ENCODE measurements around the gene GIGYF1. TPM values are rescaled to one million over a fixed set of nuclear protein-coding genes. Genes with fewer than 3 reads are reported as not detected.

The GIGYF1 gene, protein sequence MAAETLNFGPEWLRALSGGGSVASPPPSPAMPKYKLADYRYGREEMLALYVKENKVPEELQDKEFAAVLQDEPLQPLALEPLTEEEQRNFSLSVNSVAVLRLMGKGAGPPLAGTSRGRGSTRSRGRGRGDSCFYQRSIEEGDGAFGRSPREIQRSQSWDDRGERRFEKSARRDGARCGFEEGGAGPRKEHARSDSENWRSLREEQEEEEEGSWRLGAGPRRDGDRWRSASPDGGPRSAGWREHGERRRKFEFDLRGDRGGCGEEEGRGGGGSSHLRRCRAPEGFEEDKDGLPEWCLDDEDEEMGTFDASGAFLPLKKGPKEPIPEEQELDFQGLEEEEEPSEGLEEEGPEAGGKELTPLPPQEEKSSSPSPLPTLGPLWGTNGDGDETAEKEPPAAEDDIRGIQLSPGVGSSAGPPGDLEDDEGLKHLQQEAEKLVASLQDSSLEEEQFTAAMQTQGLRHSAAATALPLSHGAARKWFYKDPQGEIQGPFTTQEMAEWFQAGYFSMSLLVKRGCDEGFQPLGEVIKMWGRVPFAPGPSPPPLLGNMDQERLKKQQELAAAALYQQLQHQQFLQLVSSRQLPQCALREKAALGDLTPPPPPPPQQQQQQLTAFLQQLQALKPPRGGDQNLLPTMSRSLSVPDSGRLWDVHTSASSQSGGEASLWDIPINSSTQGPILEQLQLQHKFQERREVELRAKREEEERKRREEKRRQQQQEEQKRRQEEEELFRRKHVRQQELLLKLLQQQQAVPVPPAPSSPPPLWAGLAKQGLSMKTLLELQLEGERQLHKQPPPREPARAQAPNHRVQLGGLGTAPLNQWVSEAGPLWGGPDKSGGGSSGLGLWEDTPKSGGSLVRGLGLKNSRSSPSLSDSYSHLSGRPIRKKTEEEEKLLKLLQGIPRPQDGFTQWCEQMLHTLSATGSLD (N-terminal part only)
- 23.1 and 23.5 TPM in 2 replicates for total RNA-seq

DNA sequence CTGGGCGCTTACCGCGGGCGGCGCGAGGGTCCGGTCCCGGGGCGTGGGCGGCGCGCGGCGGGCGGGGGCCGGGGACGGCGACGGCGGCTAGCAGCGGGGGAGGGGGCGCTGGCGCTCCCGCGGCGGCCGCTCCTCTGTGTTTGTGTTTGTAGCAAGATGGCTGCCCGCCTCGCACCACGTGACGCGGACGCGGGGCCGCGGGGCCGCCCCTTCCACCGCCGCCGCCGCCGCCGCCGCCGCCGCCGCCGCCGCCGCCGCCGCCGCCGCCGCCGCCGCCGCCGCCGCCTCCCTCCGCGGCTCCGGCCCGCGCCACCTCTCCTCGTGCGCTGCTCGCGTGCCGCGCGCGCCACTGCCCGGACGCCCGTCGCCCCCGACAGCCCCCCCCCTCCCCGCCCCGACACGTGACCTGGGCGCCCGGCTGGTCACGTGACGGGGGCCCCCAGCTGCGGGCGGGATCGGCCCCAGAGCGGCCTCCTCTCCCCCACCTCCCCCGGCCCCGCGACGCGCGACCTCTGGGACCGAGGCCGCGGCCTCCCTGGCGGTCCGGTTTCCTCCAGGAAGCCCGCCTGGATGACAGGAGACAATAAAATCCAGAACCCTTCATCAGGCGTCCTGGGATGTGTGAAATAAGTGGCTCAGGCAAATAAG, at the start of gene GIGYF1:
Gene GIGYF1, minus strand, starts transcription at position 153 of the 648 bp plus-strand sequence. CDS start 6,012 bp downstream, outside the sequence.
- TF ChIP-seq, protein P1, sequence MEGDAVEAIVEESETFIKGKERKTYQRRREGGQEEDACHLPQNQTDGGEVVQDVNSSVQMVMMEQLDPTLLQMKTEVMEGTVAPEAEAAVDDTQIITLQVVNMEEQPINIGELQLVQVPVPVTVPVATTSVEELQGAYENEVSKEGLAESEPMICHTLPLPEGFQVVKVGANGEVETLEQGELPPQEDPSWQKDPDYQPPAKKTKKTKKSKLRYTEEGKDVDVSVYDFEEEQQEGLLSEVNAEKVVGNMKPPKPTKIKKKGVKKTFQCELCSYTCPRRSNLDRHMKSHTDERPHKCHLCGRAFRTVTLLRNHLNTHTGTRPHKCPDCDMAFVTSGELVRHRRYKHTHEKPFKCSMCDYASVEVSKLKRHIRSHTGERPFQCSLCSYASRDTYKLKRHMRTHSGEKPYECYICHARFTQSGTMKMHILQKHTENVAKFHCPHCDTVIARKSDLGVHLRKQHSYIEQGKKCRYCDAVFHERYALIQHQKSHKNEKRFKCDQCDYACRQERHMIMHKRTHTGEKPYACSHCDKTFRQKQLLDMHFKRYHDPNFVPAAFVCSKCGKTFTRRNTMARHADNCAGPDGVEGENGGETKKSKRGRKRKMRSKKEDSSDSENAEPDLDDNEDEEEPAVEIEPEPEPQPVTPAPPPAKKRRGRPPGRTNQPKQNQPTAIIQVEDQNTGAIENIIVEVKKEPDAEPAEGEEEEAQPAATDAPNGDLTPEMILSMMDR (IDR thresholded peaks at IDR 0.05; ENCODE audit: insufficient read depth, low read length, poor library complexity, severe bottlenecking): no peak
- no peaks in the 10 kb centered on the region for H3K27me3 ChIP-seq (ENCODE audit: control insufficient read depth, insufficient read depth, low read length)
- DNase-seq (ENCODE audit: low read depth): no peak
- H3K4me3 ChIP-seq (ENCODE audit: low read depth, low read length): peak within 1 kb of the TSS; percentile 77
- H3K36me3 ChIP-seq (ENCODE audit: control insufficient read depth, insufficient read depth, low read length): no peaks in the 10 kb centered on the region

DNA sequence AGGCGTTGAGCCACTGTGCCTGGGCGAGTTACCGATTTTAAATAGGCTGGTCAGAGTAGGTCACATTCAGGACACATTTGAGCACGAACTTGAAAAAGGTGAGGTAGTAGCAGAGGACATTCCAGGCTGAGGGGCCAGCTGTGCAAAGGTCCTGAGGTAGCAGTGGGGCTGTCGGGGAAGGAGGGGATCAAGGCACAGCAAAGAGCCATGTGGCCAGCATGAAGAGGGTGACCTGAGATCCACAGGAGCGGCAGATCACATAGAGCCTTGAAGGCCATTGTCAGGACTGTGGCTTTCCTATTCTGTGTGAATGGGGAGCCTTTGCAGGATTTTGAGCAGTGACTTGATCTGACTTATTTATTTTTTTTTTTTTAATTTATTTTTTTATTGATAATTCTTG, 45.9 kb upstream of the GIGYF1 start:
- TF ChIP-seq, protein P1 (IDR thresholded peaks at IDR 0.05; ENCODE audit: insufficient read depth, low read length, poor library complexity, severe bottlenecking): no peak
- Histone ChIP-seq H3K4me3 (ENCODE audit: low read depth, low read length) (no peak overlapping the region), H3K27me3 (ENCODE audit: control insufficient read depth, insufficient read depth, low read length) (no peaks in the 10 kb centered on the region), H3K36me3 (ENCODE audit: control insufficient read depth, insufficient read depth, low read length) (no peaks in the 10 kb centered on the region)
- no peak for DNase-seq (ENCODE audit: low read depth)

DNA sequence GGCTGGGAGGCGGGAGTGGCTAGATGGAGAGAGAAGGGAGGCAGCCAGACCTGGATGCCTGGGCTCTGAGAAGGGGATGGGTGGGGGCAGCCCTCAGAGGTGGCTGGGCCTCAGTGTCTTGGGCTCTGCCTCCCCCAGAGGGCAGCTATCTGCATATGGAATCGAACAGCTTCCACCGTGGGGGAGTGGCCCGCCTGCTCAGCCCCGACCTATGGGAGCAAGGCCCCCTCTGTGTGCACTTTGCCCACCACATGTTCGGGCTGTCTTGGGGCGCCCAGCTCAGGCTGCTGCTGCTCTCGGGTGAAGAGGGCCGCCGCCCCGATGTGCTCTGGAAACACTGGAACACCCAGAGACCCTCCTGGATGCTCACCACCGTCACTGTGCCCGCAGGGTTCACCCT, 42.6 kb upstream of the GIGYF1 start:
- Histone ChIP-seq H3K36me3 (ENCODE audit: control insufficient read depth, insufficient read depth, low read length) (no peaks in the 10 kb centered on the region), H3K27me3 (ENCODE audit: control insufficient read depth, insufficient read depth, low read length) (no peaks in the 10 kb centered on the region), H3K4me3 (ENCODE audit: low read depth, low read length) (no peak overlapping the region)
- DNase-seq (ENCODE audit: low read depth): no peak
- TF ChIP-seq, protein P1 (IDR thresholded peaks at IDR 0.05; ENCODE audit: insufficient read depth, low read length, poor library complexity, severe bottlenecking): no peak

DNA sequence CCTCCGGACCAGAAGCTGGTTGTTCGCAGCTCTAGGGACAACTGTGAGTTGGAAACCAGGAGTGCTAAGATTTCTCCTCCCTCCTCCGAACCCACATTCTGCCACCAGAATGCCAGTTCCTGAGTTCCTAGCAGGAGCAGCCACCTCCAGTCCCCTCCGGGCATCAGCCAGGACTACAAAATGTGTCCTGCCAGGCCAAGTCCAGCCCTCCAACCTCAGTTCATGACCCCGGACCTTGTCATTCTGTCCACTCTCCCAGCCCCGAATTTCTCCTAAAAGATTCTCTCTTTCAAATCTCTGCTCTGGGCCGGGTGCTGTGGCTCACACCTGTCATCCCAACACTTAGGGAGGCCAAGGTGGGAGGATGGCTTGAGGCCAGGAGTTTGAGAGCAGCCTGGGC, 41.7 kb upstream of the GIGYF1 start:
- Histone ChIP-seq H3K36me3 (ENCODE audit: control insufficient read depth, insufficient read depth, low read length) (no peaks in the 10 kb centered on the region), H3K4me3 (ENCODE audit: low read depth, low read length) (no peak overlapping the region), H3K27me3 (ENCODE audit: control insufficient read depth, insufficient read depth, low read length) (peaks cover under 1% of the 10 kb centered on the region)
- no peak for DNase-seq (ENCODE audit: low read depth)
- TF ChIP-seq, protein P1 (IDR thresholded peaks at IDR 0.05; ENCODE audit: insufficient read depth, low read length, poor library complexity, severe bottlenecking): no peak

DNA sequence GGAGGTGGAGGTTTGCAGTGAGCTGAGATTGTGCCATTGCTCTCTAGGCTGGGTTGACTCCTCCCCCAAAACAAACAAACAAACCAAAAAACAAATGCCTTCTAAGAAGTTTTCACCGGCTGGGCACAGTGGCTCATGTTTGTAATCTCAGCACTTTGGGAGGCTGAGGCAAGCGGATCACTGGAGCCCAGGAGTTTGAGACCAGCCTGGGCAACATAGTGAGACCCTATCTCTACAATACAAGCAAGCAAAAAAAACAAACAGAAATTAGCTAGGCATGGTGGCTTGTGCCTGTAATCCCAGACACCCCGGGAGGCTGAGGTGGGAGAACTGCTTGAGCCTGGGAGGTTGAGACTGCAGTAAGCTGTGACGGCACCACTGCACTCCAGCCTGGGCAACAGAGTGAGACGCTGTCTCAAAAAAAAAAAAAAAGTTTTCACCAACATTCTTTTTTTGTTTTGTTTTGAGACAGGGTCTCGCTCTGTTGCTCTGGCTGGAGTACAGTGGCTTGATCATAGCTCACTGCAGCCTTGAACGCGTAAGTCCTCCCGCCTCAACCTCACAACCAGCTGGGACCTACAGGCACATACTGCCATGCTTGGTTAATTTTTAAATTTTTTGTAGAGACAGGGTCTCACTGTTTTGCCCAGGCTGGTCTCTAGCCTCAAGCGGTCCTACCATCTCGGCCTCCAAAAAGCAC, 38.0 kb upstream of the GIGYF1 start:
- peaks cover 5% of the 10 kb centered on the region for H3K27me3 ChIP-seq (ENCODE audit: control insufficient read depth, insufficient read depth, low read length)
- TF ChIP-seq, protein P1 (IDR thresholded peaks at IDR 0.05; ENCODE audit: insufficient read depth, low read length, poor library complexity, severe bottlenecking): no peak
- no peak overlapping the region for H3K4me3 ChIP-seq (ENCODE audit: low read depth, low read length)
- no peak for DNase-seq (ENCODE audit: low read depth)
- no peaks in the 10 kb centered on the region for H3K36me3 ChIP-seq (ENCODE audit: control insufficient read depth, insufficient read depth, low read length)

All from kidney epithelial cell (primary cell).